Transverse colon (tissue), 4 donors: ENCODE results near the gene PPP2R2C. TPM values are rescaled to one million over a fixed set of nuclear protein-coding genes. Genes with fewer than 3 reads are reported as not detected.

Experiments used
- DNase-seq: peaks from one replicate; pipeline ENCODE4 v3.0.0-alpha.2; 2019
- H3K27ac ChIP-seq, 4 donors: fragments of 200-600 bp; sonication (generic); 2 replicates each; pipeline ENCODE4 v1.5.1; 2016 to 2018; ENCODE audit warnings: inconsistent platforms in 4 of 4
- H3K27me3 ChIP-seq: fragments of 200-600 bp; sonication (generic); 2 replicates; pipeline ENCODE4 v1.5.1; 2017; ENCODE audit warnings: inconsistent platforms
- H3K36me3 ChIP-seq, 4 donors: fragments of 200-600 bp; sonication (generic); 2 replicates each; pipeline ENCODE4 v1.5.1; 2017 to 2019; ENCODE audit warnings: inconsistent platforms in 4 of 4
- H3K4me1 ChIP-seq, 4 donors: fragments of 200-600 bp; sonication (generic); 2 replicates each; pipeline ENCODE4 v1.5.1; 2017 to 2020; ENCODE audit warnings: inconsistent platforms in 4 of 4
- H3K4me3 ChIP-seq, 4 donors: fragments of 200-600 bp; sonication (generic); 1 replicate in 1 of 4; 2 replicates in 3 of 4; pipeline versions ENCODE4 v1.5.1 to v1.6.1; 2017 to 2019; ENCODE audit warnings: inconsistent platforms in 4 of 4
- H3K9me3 ChIP-seq, 2 donors: fragments of 200-600 bp; sonication (generic); 2 replicates each; pipeline ENCODE4 v1.5.1; 2017 to 2019; ENCODE audit warnings: inconsistent platforms in 2 of 2
- EP300 ChIP-seq: sonication (generic); formaldehyde crosslinking; IDR thresholded peaks from one replicate; pipeline ENCODE4 v1.6.1; 2017; ENCODE audit warnings: antibody characterized with exemption, low read depth
- POLR2A ChIP-seq: fragments of 450-650 bp; IDR thresholded peaks from one replicate; pipeline ENCODE4 v1.6.1; 2016; ENCODE audit warnings: antibody characterized with exemption, mild to moderate bottlenecking, moderate library complexity
- POLR2AphosphoS5 ChIP-seq, 3 donors: sonication (generic); formaldehyde crosslinking; IDR thresholded peaks; one replicate each; pipeline ENCODE4 v1.6.1; 2016; ENCODE audit warnings: antibody characterized with exemption in 3 of 3
- WGBS, 2 donors: methylation state at CpG; one replicate each; pipeline ENCODE4 v1.1.5; 2018; ENCODE audit warnings: low coverage in 1 of 2; 5-methylcytosine and 5-hydroxymethylcytosine counted together
- in situ Hi-C, 4 donors: fragments of 200-750 bp; cut with MboI; loops; one replicate each; pipeline versions ENCODE4 v1.15.0 to v1.15.1; 2017; ENCODE audit warnings: low sequenced_read_pairs in 3 of 4, low pct_ligation_motif_present in 1 of 4, low pct_unique_long_range_greater_than_20kb in 1 of 4
- intact Hi-C: fragments of 100-400 bp; cut with DNase I; formaldehyde crosslinking; loops from one replicate; pipeline ENCODE4 v1.15.1; 2023; ENCODE audit warnings: low total_unique reads
- total RNA-seq, 4 donors: library from RNA; depleted of rRNA; stranded (reverse); fragments of >200 nt; gene quantifications; one replicate each; pipeline ENCODE4 v1.1.0, GENCODE V29; 2016
- TF ChIP-seq, protein P1 (sequence below), 5 experiments: fragments of 200-600 bp in 3 of 5; fragments of 450-650 bp in 2 of 5; sonication (generic) in 3 of 5; IDR thresholded peaks; 1 replicate in 2 of 5; 2 replicates in 3 of 5; pipeline ENCODE4 v1.5.1; 2016 to 2017; ENCODE audit warnings: antibody characterized with exemption in 5 of 5, inconsistent platforms in 3 of 5, mild to moderate bottlenecking in 2 of 5, moderate library complexity in 1 of 5

Gene PPP2R2C
- total RNA-seq, 4 donors from 2014 or later, result 0.27 to 8.8 (median 1.7) TPM

- Histone ChIP-seq H3K36me3 (no peaks in the 10 kb centered on the region), H3K27me3 (peaks cover 8% of the 10 kb centered on the region), H3K9me3 (no peaks in the 10 kb centered on the region), H3K4me3 (no peak overlapping the region), H3K4me1 (no peaks in the 10 kb centered on the region), H3K27ac (no peak overlapping the region)
- WGBS, 2 donors, result 76% methylated on average over 5 of the region's 5 CpGs; no CpG with 5 or more reads in 1 of the 2 donors
- TF ChIP-seq POLR2AphosphoS5 (IDR thresholded peaks at IDR 0.05), result no peak
- TF ChIP-seq, protein P1, sequence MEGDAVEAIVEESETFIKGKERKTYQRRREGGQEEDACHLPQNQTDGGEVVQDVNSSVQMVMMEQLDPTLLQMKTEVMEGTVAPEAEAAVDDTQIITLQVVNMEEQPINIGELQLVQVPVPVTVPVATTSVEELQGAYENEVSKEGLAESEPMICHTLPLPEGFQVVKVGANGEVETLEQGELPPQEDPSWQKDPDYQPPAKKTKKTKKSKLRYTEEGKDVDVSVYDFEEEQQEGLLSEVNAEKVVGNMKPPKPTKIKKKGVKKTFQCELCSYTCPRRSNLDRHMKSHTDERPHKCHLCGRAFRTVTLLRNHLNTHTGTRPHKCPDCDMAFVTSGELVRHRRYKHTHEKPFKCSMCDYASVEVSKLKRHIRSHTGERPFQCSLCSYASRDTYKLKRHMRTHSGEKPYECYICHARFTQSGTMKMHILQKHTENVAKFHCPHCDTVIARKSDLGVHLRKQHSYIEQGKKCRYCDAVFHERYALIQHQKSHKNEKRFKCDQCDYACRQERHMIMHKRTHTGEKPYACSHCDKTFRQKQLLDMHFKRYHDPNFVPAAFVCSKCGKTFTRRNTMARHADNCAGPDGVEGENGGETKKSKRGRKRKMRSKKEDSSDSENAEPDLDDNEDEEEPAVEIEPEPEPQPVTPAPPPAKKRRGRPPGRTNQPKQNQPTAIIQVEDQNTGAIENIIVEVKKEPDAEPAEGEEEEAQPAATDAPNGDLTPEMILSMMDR (IDR thresholded peaks at IDR 0.05), result no peak
- no peak for TF ChIP-seq POLR2A
- no peak for TF ChIP-seq EP300
- in situ Hi-C loops, result no loop called here
- intact Hi-C loops, result no loop called here
- DNase-seq, result no peak
Measured at GRCh38 chr4:6387946-6388345, 84.5 kb downstream of the PPP2R2C start.

DNA sequence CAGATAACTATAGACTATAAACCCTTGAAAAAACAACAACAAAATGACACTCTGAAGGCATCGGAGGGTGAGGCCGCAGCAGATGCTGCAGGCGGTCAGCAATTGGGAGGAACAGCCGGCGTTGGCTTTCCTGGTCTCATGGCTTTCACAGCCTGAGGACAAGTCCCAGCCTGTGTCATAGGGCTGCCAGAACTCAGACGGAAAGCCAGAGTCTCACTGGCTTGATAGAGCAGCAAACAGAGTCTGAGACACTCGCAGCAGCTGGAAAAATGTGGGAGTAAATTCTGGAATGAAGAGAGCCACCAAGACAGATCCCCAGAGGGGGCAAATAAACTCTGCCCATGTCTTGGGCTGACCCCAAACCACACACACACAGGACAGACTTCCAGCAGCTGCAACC is 86.3 kb downstream of the PPP2R2C start:
- intact Hi-C loops, result no loop called here
- Histone ChIP-seq H3K36me3 (no peaks in the 10 kb centered on the region), H3K4me1 (no peaks in the 10 kb centered on the region), H3K27ac (no peak overlapping the region), H3K4me3 (no peak overlapping the region), H3K27me3 (peaks cover 12% of the 10 kb centered on the region), H3K9me3 (no peaks in the 10 kb centered on the region)
- TF ChIP-seq EP300, result no peak
- TF ChIP-seq, protein P1 (IDR thresholded peaks at IDR 0.05), result no peak
- no peak for TF ChIP-seq POLR2A
- no peak for TF ChIP-seq POLR2AphosphoS5 (IDR thresholded peaks at IDR 0.05)
- in situ Hi-C loops, result no loop called here
- no peak for DNase-seq
- WGBS, 2 donors, result 69 to 75% methylated on average over 5 to 7 of the region's 7 CpGs

DNA sequence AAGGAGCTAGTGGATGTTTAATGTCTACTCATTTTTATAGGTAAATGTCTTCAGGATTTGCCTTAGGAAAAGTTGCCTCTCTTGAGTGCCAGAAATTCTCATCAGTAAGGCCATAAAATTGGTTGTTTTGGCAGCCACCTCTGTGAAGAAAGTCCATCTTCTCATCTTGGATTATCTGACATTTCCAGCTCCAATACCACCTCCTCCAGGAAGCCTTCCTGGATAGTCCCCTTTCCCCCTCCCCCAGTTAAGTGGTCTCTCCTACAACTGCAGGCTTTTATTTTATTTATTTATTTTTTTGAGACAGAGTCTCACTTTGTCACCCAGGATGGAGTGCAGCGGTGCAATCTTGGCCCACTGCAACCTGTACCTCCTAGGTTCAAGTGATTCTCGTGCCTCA is 87.1 kb downstream of the PPP2R2C start:
- 90 to 94% methylated on average over 2 of the region's 2 CpGs for WGBS, 2 donors
- no peak for TF ChIP-seq POLR2A
- no peak for TF ChIP-seq EP300
- TF ChIP-seq, protein P1 (IDR thresholded peaks at IDR 0.05), result no peak
- no peak for TF ChIP-seq POLR2AphosphoS5 (IDR thresholded peaks at IDR 0.05)
- Histone ChIP-seq H3K27ac (no peak overlapping the region), H3K36me3 (no peaks in the 10 kb centered on the region), H3K4me1 (no peaks in the 10 kb centered on the region), H3K27me3 (peaks cover 14% of the 10 kb centered on the region), H3K9me3 (no peaks in the 10 kb centered on the region), H3K4me3 (no peak overlapping the region)
- DNase-seq, result no peak
- intact Hi-C loops, result no loop called here
- in situ Hi-C loops, result no loop called here

- no peak for TF ChIP-seq EP300
- TF ChIP-seq POLR2A, result no peak
- no peak for TF ChIP-seq POLR2AphosphoS5 (IDR thresholded peaks at IDR 0.05)
- TF ChIP-seq, protein P1 (IDR thresholded peaks at IDR 0.05), result no peak
- no peaks in the 10 kb centered on the region for H3K9me3 ChIP-seq
- intact Hi-C loops (no loop called here), in situ Hi-C loops (no loop called here)
- no peak overlapping the region for H3K4me3 ChIP-seq
- H3K27me3 ChIP-seq, result peaks cover 12% of the 10 kb centered on the region
- H3K4me1 ChIP-seq, result no peaks in the 10 kb centered on the region
- H3K36me3 ChIP-seq, result no peaks in the 10 kb centered on the region
- DNase-seq, result no peak
- H3K27ac ChIP-seq, result no peak overlapping the region
- 86% methylated on average over 3 of the region's 3 CpGs; no CpG with 5 or more reads in 1 of the 2 donors for WGBS, 2 donors
Measured at GRCh38 chr4:6384541-6384940, 87.9 kb downstream of the PPP2R2C start.
